HG03159 (cell line): Measurements from ENCODE around the gene DNAJC5.
"Not testable (repeated sequence)": the region's sequence is repeated elsewhere in the genome, so short reads cannot be mapped to it uniquely, and the experiment has no call there.

Experiments
- ATAC-seq: cut with Tn5 transposase; IDR thresholded peaks from one replicate; pipeline ENCODE4 v1.9.1; 2021; ENCODE audit warnings: mild to moderate bottlenecking, moderate library complexity; ENCODE audit not compliant: unreplicated experiment

Gene DNAJC5

DNA sequence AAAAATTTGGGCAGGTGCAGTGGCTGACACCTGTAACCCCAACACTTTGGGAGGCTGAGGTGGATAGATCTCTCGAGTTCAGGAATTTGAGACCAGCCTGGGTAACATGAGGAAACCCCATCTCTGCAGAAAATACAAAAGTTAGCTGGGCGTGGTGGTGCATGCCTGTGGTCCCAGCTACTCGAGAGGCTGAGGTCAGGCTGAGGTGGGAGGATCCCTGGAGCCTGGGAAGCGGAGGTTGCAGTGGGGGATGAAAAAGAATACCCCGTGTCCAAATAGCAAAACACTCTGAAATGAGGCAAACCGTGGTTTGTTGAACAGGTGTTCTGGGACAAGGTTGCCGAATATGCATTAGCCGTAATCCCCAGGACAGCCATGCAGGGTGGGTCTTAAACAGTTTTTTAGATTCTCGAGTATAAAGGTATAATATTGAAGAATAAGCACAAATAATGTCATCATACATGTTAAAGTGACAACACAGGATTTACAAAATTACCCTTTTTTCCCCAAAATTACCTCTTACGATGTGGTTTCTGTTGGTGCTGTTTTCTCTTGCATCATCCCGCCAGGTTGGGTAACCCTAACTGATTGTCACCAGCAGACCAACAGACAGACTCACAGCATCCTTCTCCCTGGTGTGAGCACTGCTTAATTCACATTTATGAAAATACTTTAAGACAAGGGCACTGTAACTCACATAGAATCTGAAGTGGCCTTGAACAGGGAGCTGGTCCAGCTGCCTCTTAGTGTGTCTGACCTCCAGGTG lies 9.1 kb downstream of the DNAJC5 start:
- ATAC-seq, result no peak

GRCh38 chr20:63908008-63908682 lies 13.2 kb downstream of the DNAJC5 start:
- no peak for ATAC-seq

DNA sequence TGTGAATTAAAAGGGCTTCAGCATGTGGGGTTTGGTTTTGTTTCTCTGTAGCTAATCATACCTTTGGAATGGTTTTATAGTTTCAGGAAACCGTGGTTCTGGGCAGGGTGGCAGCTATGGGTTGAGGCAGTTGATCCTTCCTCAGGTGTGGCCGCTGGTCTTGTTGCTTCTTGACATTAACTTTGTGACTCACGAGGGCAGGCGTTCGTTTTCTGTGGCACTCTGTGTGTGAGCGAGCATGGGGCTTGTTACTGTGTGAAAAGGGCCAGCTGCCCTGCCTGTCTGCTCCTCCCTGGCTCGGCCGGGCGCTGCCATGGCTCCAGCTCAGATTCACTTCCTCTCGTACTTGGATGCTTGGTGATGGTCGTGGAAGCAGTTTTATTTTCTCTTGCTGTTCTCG lies 16.2 kb downstream of the DNAJC5 start:
- ATAC-seq, result no peak

DNA sequence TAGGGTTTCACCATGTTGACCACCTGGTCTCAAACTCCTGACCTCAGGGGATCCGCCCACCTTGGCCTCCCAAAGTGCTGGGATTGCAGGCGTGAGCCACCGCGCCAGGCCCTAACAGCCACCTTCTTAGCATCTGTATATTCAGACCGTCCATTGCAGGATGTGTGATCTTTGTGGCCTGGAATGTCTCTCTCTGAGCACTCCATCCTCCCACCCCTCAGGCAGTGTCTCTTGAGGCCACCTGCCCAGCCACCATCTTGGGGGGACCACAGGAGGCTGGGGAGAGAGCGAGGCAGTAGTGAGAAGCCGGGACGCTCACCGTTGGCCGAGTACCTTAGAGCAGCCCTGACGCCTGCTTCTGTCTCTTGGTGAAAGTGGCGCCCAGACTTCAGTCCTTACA lies 18.8 kb downstream of the DNAJC5 start:
- no peak for ATAC-seq

DNA sequence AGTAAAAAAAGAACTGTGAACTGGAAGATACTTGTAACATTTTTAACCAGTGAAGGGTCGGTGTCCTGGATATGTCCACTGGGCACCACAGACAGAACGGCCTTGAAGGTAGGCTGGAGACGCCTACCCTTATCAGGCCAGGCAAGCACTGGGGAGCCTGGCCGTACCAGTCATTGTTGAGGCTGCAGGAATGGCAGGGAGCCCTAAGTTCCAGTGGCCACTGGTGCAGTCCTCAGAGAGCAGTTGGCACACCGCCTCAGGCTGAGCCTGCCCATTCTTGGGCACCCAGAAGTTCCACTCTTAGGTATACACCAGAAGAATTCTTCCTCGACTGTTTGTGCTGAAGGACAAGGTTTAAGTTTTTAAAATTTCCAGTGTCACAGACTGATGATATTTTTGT lies 20.5 kb downstream of the DNAJC5 start:
- no peak for ATAC-seq

DNA sequence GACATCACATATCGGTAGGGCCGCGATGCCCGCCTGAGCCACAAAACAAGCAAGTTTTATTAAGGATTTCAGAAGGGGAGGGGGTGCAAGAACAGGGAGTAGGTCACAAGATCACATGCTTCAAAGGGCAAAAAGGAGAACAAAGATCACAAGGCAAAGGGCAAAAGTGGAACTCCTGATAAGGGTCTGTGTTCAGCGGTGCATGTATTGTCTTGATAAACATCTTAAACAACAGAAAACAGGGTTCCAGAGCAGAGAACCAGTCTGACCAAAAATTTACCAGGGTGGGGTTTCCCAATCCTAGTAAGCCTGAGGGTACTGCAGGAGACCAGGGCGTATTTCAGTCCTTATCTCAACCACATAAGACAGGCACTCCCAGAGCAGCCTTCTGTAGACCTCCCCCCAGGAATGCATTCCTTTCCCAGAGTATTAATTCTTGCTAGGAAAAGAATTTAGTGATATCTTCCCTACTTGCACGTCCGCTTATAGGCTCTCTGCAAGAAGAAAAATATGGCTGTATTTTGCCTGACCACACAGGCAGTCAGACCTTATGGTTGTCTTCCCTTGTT lies 21.5 kb downstream of the DNAJC5 start:
- ATAC-seq, result not testable (repeated sequence)

DNA sequence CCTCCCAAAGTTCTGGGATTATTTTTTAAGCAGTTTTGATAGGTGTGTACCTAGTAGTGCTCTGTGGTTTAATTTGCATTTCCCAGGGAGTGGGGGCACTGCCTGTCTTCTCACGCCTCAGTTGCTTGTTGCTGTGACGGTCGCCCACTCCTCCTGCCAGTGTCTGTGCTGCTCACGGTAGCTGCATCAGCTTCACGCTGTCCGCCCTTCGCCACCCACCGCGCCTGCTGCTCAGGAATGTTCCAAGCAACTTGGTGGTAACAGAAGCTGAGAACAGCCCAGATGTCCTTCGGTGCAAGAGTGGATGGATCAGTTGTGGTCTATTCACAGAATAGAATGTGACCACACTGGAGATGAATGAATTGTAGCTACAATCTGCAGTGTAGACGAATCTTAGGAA lies 22.9 kb downstream of the DNAJC5 start:
- no peak for ATAC-seq

GRCh38 chr20:63919130-63919529 lies 24.2 kb downstream of the DNAJC5 start:
- ATAC-seq, result no peak

- no peak for ATAC-seq
Observed at GRCh38 chr20:63920226-63920625, 25.3 kb downstream of the DNAJC5 start.

- no peak for ATAC-seq
Observed at GRCh38 chr20:63923651-63924050, 28.7 kb downstream of the DNAJC5 start.

- no peak for ATAC-seq
Observed at GRCh38 chr20:63924241-63924640, 29.3 kb downstream of the DNAJC5 start.

- ATAC-seq, result no peak
Observed at GRCh38 chr20:63926298-63926697, 31.4 kb downstream of the DNAJC5 start.

GRCh38 chr20:63929071-63929470 lies 34.1 kb downstream of the DNAJC5 start:
- no peak for ATAC-seq

DNA sequence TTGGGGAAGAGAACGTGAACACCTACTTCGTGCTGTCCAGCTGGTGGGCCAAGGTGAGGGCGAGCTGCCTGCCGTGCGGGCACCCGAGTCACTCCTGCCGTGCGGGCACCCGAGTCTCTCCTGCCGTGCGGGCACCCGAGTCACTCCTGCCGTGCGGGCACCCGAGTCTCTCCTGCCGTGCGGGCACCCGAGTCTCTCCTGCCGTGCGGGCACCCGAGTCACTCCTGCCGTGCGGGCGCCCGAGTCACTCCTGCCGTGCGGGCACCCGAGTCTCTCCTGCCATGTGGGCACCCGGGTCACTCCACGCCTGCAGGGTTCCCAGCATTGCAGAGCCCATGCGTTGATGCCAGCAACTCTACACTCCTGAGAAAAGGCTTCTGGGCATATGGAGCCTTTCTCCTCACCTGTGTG lies 34.6 kb downstream of the DNAJC5 start:
- not testable (repeated sequence) for ATAC-seq

- ATAC-seq, result no peak
Observed at GRCh38 chr20:63930971-63931553, 36.1 kb downstream of the DNAJC5 start.

GRCh38 chr20:63931735-63932134 lies 36.8 kb downstream of the DNAJC5 start:
- ATAC-seq, result no peak

DNA sequence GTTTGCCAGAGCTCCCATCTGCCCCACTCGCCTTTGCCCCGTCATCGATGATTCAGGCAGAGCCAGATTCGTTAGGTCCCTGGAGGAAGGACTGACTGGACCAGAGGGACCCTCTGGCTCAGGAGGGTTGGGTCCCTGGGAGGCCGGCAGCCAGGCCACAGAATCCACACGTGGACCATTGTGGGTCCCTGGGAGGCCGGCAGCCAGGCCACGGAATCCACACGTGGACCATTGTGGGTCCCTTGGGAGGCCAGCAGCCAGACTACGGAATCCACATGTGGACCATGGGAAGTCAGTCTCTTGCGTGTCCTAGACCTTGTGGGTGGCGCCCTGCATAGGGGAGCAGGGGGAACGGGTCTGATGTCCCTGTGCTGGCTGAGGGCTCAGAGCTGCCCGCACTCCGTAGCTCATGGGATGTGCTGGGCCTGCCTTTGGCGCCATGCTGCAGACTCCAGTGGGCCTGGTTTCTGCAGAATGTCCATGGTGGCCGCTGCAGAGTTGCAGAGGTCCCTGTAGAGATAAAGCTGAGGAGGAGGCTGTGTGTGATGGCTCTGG lies 37.8 kb downstream of the DNAJC5 start:
- no peak for ATAC-seq

DNA sequence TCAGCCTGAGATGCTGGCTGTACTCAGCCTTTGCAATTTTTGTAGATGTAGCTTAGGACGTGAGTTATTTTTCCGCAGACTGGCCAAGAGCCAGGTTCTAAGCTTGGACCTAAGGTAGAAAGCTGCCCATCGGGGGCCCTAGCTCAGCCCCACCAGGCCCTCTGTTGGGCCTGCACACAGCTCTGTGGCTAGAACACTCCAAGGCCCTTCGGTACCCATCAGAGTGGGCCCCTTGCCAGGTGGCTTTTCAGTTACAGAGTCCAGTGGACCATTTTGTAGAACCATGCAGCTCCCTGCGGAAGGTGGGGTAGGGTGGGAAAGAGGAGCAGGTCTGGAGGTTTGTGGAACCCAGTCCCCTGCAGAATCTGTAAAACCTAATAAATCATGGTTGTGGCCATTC lies 38.7 kb downstream of the DNAJC5 start:
- no peak for ATAC-seq

- no peak for ATAC-seq
Observed at GRCh38 chr20:63934271-63935068, 39.5 kb downstream of the DNAJC5 start.

DNA sequence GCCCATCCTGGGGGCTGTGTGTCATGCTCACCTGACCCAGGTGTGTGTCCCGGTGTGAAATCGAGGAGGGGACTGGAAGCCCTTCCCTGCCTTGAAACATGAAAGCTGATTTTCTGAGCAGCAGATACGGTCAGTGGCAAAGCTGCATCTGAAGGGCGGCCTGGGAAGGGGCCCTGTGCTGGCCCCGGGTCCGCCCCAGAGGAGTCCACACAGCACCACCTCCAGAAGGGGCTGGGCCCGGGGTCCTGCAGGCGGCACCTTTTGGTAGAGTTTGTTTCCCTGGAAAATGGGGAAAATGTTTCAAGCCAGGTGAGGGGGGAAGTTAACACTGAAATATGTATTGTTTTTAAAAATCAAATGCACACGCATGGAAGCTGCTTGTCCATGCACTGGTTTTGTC lies 40.5 kb downstream of the DNAJC5 start:
- no peak for ATAC-seq

DNA sequence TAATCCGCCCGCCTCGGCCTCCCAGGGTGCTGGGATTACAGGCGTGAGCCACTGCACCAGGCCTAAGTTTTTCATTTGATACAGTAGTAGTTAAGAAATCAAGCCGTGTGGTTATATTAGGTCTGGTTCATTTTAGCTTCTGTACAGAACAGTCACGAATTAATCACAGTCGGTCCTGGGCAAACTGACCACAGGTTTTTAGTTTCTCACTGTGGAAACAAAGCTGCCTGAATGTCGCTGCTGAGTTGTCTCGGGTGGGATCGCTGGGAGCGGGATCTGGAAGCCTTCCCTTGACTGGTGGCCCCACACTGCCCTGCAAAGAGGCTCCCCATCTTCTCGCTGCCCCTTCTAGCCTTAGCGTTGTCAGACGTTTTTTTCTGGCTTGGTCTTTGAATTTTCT lies 42.7 kb downstream of the DNAJC5 start:
- ATAC-seq, result no peak
